Measurements from ENCODE around the gene STYXL2. TPM values are rescaled to one million over a fixed set of nuclear protein-coding genes. Genes with fewer than 3 reads are reported as not detected.

STYXL2 gene
- total RNA-seq, 3 donors from 2014 or later (not counting 1 experiment from before 2014, with no cell fraction given): not detected

DNA sequence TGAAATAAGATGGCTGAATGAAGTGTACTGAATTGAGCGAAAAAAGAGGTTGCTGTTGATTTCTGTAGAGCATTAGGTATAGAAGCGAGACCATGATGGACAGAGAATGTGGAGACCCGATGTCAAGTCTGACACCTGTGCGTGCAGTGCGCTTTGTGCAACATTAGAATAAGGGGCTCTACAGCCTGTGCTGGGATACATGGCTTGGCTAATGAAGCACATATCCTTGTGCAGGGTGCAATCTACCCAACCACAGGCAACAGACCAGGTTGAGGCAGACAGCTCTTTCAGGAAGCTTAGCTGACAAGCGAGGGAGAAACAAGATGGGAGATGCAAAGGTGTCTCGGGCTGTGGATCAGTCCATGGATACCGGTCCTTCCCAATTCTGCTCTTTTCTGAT is 22.6 kb upstream of the STYXL2 start:
- Histone ChIP-seq H3K4me1 (ENCODE audit: control insufficient read depth, insufficient read depth, low read length) (peaks cover 25% of the 10 kb centered on the region), H3K27ac (ENCODE audit: low read length) (no peak overlapping the region), H3K36me3 (ENCODE audit: control insufficient read depth, insufficient read depth, low read length) (no peaks in the 10 kb centered on the region), H3K27me3 (ENCODE audit: control insufficient read depth, insufficient read depth, low read length) (no peaks in the 10 kb centered on the region), H3K9me3 (ENCODE audit: control insufficient read depth, insufficient read depth, low read length) (no peaks in the 10 kb centered on the region), H3K4me3 (ENCODE audit: low read length) (no peak overlapping the region)
- Mint-ChIP-seq H3K4me1 (peaks cover 14 to 37% of the 10 kb centered on the region in 2 donors), H3K36me3 (no peaks in the 10 kb centered on the region), H3K4me3 (no peak overlapping the region), H3K27me3 (ENCODE audit: low read depth in 2 of 2) (no peaks in the 10 kb centered on the region), H3K9me3 (no peaks in the 10 kb centered on the region), H3K27ac (peak overlapping the region in 1 of 2 donors; percentile 8)
- TF ChIP-seq, protein P1, sequence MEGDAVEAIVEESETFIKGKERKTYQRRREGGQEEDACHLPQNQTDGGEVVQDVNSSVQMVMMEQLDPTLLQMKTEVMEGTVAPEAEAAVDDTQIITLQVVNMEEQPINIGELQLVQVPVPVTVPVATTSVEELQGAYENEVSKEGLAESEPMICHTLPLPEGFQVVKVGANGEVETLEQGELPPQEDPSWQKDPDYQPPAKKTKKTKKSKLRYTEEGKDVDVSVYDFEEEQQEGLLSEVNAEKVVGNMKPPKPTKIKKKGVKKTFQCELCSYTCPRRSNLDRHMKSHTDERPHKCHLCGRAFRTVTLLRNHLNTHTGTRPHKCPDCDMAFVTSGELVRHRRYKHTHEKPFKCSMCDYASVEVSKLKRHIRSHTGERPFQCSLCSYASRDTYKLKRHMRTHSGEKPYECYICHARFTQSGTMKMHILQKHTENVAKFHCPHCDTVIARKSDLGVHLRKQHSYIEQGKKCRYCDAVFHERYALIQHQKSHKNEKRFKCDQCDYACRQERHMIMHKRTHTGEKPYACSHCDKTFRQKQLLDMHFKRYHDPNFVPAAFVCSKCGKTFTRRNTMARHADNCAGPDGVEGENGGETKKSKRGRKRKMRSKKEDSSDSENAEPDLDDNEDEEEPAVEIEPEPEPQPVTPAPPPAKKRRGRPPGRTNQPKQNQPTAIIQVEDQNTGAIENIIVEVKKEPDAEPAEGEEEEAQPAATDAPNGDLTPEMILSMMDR (IDR thresholded peaks at IDR 0.05): no peak
- DNase-seq: peak in 1 of 2 donors; percentile 10
- WGBS (ENCODE audit: insufficient coverage): 90% methylated on average over 8 of the region's 8 CpGs
- ATAC-seq: no peak
- intact Hi-C loops (cut with micrococcal nuclease): no loop called here

DNA sequence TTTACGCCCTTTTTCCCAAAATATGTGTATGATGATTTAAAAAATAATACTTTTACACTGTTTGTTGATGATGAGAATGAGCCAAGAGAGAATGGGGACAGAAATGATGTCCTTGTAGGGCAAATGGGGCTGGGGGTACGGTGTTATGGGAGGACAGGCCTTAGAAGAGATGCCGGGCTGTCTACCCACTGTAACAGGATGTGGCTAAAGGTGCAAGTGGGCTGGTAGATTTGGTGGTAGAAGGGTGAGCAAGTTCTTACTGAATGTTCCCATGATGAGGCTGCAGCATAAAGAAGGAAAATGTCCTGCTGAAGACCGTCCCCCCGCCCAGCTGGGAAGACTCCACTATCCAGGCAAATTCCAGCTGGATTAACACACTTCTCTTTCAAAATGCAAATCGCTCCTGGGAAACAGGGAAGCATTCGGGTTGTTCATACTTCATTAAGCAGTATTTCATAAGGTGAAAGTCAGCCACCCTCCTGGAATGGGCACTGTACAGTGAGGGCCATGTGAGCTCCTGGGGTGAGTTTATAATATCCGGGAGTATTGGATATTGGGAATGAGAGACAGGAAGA is 17.7 kb upstream of the STYXL2 start:
- intact Hi-C loops (cut with micrococcal nuclease): loop anchor here (2.0 kb wide), 1 partner anchor 15 kb away; the partner anchor contains the start of gene GPA33
- H3K36me3 Mint-ChIP-seq: no peaks in the 10 kb centered on the region
- TF ChIP-seq, protein P1 (IDR thresholded peaks at IDR 0.05): no peak
- no peaks in the 10 kb centered on the region for H3K9me3 ChIP-seq (ENCODE audit: control insufficient read depth, insufficient read depth, low read length)
- WGBS (ENCODE audit: insufficient coverage): 48% methylated on average over 8 of the region's 8 CpGs
- H3K4me1 ChIP-seq (ENCODE audit: control insufficient read depth, insufficient read depth, low read length): peaks cover 38% of the 10 kb centered on the region
- H3K27me3 ChIP-seq (ENCODE audit: control insufficient read depth, insufficient read depth, low read length): no peaks in the 10 kb centered on the region
- peak overlapping the region; percentile 15 for H3K27ac ChIP-seq (ENCODE audit: low read length)
- peak overlapping the region; percentile 68 to 73 for H3K27ac Mint-ChIP-seq
- no peak overlapping the region for H3K4me3 ChIP-seq (ENCODE audit: low read length)
- H3K4me3 Mint-ChIP-seq: peak overlapping the region; percentile 80
- H3K27me3 Mint-ChIP-seq (ENCODE audit: low read depth in 2 of 2): peaks cover 0 to 8% of the 10 kb centered on the region in 2 donors
- H3K4me1 Mint-ChIP-seq: peaks cover 55 to 56% of the 10 kb centered on the region in 2 donors
- DNase-seq: peak in 1 of 2 donors; percentile 32
- ATAC-seq: peak; percentile 61 to 96 (median 79)
- H3K9me3 Mint-ChIP-seq: no peaks in the 10 kb centered on the region
- H3K36me3 ChIP-seq (ENCODE audit: control insufficient read depth, insufficient read depth, low read length): no peaks in the 10 kb centered on the region

DNA sequence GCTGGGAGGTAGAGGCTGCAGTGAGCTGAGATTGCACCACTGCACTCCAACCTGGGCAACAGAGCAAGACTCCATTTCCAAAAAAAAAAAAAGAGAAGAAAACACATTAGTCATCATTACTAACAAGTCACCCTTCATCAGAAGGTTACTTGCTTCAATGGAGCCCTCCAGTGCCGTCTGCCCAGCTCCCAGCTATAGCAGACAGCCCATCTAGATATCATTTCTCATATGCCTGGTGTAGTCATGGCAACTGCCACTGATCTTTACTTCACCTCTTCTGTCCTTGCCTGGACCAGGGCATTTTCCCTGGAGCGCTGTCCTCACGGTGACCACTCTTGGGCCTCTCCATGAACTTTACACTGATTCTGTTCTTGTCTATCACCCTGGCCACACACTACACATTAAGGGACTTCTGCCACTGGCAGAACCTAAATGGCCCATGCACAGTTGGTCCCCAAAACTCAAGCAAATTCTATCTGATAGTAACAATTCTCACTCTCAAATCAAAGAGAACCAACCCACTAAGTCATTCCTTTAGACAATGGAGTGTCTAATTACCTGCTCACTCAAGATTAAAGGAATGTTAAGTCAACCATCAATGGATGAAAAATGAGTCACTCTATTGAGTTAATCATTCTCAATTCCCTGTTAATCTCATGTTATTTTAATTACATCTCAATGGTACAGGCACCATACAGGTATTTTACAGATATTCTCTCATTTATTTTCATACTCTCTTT is 16.6 kb upstream of the STYXL2 start:
- H3K27me3 Mint-ChIP-seq (ENCODE audit: low read depth in 2 of 2): peaks cover 0 to 8% of the 10 kb centered on the region in 2 donors
- peaks cover 38% of the 10 kb centered on the region for H3K4me1 ChIP-seq (ENCODE audit: control insufficient read depth, insufficient read depth, low read length)
- H3K4me3 Mint-ChIP-seq: peak overlapping the region; percentile 80
- H3K4me1 Mint-ChIP-seq: peaks cover 55 to 62% of the 10 kb centered on the region in 2 donors
- H3K27ac ChIP-seq (ENCODE audit: low read length): no peak overlapping the region
- whole genome bisulfite sequencing (ENCODE audit: insufficient coverage): 95% methylated on average over 3 of the region's 3 CpGs
- intact Hi-C loops (cut with micrococcal nuclease): loop anchor here (2.0 kb wide), 1 partner anchor 14 kb away; the partner anchor contains the start of gene GPA33
- TF ChIP-seq, protein P1 (IDR thresholded peaks at IDR 0.05): no peak
- ATAC-seq (peak in 1 of 3 donors; percentile 43), DNase-seq (no peak)
- H3K9me3 ChIP-seq (ENCODE audit: control insufficient read depth, insufficient read depth, low read length): no peaks in the 10 kb centered on the region
- H3K4me3 ChIP-seq (ENCODE audit: low read length): no peak overlapping the region
- H3K27ac Mint-ChIP-seq: peak overlapping the region; percentile 71 to 73
- H3K27me3 ChIP-seq (ENCODE audit: control insufficient read depth, insufficient read depth, low read length): no peaks in the 10 kb centered on the region
- H3K9me3 Mint-ChIP-seq: no peaks in the 10 kb centered on the region
- no peaks in the 10 kb centered on the region for H3K36me3 Mint-ChIP-seq
- no peaks in the 10 kb centered on the region for H3K36me3 ChIP-seq (ENCODE audit: control insufficient read depth, insufficient read depth, low read length)
